Activated CD4-positive, alpha-beta T cell treated with anti-CD3 and anti-CD28 coated beads, Interleukin-2, Interleukin-6, amounts not matched to agents 100 ng/mL and 50 ng/mL, durations not matched to agents 16 hours and 8 hours (primary cell): ENCODE data around the gene AQP12A.
"Not testable (repeated sequence)": the region's sequence is repeated elsewhere in the genome, so short reads cannot be mapped to it uniquely, and the experiment has no call there.

Experiments
- DNase-seq: peaks from one replicate; pipeline ENCODE4 v3.0.0-alpha.2; 2020

The AQP12A gene

GRCh38 chr2:240690421-240691074, 1.1 kb upstream of the AQP12A start:
- not testable (repeated sequence) for DNase-seq

- DNase-seq: not testable (repeated sequence)
These were observed 615 bp upstream of the AQP12A start for GRCh38 chr2:240691075-240691427.

DNA sequence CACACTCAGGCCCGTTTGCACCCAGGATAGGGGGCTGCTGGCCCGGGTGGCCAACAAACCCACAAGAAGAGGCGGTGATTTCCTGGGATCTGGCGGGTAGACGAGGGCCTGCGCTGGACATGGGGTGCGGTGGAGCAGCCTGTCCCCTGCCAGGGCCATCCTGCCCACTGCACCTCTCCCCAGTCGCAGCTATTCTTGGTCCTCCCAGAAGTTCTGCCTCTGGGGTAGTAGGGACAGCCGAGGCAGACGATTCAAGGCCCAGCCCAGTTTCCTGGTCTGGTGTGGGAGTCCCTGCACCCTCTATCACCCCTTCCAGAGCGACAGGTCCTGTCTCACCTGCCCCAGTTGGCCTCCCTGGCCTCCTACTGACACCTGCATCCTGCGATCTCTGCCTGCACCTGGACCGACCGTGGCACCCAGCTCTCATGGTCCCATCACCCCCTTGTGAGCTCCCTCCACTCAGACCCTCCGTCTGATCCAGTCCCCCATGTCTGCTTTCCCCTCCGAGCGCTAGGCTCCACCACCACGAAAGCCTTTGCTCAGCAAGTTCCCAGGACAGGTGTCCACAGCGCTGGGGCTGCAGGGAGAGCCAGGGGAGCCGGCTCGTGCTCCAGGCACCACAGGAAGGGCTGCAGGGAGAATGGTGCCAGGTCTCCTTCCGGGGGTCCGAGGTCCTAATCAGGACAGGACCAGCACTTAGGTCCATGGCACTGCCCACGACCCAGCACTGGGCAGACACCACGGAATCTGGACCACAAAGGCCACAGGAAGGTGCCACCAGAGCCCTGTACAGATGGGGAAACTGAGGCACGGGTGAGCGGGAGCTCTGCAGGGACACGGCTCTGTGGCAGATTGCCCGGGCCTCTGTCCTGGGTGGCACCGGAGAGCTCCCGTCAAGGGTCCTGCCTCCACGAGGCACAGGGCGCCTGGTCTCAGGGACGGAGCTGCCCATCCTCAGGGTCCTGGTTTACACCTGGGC, 1.2 kb downstream of the AQP12A start:
- DNase-seq: not testable (repeated sequence)

DNA sequence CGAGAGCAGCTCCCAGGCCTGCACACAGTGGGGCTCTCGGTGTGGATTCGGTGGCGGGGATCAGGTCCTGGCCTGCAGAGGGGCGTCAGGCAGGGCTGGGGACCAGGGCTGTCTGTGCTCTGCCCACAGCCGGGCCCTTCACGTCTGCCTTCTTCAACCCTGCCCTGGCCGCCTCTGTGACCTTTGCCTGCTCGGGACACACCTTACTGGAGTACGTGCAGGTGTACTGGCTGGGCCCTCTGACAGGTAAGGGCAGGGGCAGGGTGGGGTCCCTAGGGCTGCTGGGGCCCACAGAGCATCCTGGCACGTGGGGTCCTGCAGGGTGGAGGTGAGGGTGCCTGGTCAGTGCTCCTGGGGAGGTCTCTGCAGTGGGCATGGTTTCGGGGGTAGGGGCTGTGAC, 2.6 kb downstream of the AQP12A start:
- not testable (repeated sequence) for DNase-seq

- not testable (repeated sequence) for DNase-seq
These were observed 3.9 kb downstream of the AQP12A start for GRCh38 chr2:240695593-240695992.

GRCh38 chr2:240696469-240696868, 4.8 kb downstream of the AQP12A start:
- not testable (repeated sequence) for DNase-seq

- not testable (repeated sequence) for DNase-seq
These were observed 7.3 kb downstream of the AQP12A start for GRCh38 chr2:240698852-240699561.

DNA sequence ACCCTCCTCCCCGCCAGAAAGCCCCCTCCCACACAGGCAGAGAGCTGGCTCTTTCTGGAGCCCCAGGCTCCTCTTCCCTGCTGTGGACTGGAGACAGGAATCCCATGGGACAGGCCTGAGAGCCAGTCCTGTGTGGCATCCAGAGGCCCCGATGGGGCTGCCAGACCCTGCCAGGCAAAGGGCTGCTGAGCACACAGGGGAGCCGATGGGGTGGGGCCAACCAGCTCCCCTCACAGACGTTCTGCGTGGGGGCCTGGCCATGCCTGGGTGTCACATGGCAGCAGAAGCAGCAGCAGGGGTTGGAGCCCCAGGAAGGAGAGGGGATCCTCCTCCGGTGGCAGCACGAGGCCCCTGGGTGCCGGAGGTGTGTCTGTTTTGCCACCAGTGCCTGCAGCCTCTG, 8.2 kb downstream of the AQP12A start:
- DNase-seq: not testable (repeated sequence)

DNA sequence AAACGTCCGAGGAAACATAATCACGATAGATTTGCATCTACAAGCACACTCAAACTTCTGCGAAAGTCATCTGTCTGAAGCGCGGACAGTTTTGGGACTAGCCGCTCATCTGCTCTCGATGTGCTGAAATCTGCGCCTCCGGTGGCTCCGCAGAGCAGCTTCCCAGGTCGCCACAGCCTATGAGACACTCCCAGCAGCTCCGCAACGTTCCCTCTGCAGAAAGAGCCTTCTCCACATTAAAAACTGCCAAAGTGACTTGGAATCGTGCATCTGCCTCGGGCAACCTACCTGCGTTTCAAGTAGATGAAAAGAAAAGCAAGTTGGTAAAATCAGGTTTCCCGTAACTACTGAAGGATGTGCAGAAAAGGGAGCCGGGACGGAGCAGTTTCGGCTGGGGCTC, 8.9 kb downstream of the AQP12A start:
- DNase-seq: not testable (repeated sequence)

- no peak for DNase-seq
These were observed 9.5 kb downstream of the AQP12A start for GRCh38 chr2:240701091-240701735.

DNA sequence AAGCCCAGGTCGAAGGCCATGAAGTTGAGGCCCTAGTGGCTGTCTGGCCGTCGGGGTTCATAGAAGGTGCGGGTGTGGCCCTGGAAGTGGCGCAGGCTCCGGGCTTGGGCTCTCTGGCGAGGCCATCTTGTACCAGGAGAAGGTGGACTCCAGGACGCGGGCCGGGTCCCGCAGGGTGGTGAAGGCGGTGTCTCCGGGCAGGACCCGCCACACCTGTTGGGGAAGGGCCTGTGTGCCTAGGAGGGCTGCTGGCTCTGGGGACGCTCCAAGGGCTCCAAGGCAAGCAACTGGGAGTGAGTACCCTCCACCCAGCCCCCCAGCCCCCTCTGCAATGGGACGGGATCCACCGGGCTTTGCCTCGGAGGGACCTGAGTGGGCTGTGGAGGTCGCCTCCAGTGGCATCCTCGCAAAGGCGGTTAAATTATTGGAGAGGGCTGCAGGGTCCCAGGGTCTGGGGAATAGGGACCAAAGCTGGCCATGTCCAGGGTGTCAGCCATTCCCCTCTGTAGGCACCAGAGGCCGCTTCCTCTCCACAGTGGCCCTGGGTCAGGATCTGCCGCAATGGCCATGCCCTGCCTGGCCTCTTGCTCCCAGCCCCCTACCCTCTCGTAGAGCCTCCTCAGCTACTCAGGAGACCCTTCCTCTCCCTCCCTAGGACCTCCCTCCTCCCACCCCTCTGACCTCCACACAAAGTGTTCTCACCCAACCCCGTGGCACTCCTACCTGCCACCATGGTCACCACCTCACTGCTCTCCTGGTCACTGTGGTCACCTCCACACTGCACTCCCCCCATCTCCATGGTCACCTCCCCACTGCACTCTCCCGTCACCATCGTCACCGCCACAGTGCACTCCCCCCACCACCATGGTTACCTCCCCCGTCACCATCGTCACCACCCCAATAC, 10.3 kb downstream of the AQP12A start:
- no peak for DNase-seq

GRCh38 chr2:240702640-240703011, 11.0 kb downstream of the AQP12A start:
- no peak for DNase-seq

- no peak for DNase-seq
These were observed 12.0 kb downstream of the AQP12A start for GRCh38 chr2:240703417-240704341.

- peak; percentile 7 for DNase-seq
These were observed 13.0 kb downstream of the AQP12A start for GRCh38 chr2:240704651-240705050.

DNA sequence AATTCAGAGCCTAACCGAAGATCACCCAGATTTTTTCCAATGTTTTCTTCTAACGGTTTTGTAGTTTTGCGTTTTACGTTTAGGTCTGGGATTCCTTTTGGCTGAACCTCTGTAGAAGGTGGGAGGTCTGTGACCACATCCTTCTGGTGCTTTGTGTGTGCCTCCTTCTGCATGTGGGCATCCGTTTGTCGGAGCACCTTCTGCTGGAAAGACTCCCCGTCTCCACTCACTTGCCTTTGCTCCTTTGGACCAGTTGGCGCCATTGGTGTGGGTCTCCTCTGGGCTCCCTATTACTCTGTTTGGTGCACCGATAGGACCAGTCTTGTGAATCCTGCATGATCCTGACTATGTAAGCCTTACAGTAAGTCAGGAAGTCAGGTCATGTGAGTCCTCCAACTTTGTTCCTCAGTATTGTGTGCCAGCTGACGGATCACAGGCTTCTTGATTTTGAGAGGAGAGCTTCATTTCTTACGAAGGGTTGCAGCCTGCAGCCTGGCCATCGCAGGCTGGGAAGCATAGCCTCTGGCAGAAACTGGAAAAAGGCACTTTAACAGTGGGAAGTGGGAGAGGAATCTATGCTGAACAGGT, 13.6 kb downstream of the AQP12A start:
- peak; percentile 10 for DNase-seq

GRCh38 chr2:240707043-240707756, 15.5 kb downstream of the AQP12A start:
- DNase-seq: no peak

GRCh38 chr2:240707821-240708220, 16.2 kb downstream of the AQP12A start:
- no peak for DNase-seq

DNA sequence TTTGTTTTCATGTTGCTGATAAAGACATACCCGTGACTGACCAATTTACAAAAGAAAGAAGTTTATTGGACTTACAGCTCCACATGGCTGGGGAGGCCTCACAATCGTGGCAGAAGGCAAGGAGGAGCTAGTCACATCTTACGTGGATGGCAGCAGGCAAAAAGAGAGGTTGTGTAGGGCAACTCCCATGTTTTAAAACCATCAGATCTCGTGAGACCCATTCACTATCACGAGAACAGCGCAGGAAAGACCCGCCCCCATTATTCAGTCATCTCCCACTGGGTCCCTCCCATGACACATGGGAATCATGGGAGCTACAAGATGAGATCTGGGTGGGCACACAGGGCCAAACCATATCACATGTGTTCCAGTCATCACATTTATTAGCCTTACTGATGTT, 16.8 kb downstream of the AQP12A start:
- no peak for DNase-seq

DNA sequence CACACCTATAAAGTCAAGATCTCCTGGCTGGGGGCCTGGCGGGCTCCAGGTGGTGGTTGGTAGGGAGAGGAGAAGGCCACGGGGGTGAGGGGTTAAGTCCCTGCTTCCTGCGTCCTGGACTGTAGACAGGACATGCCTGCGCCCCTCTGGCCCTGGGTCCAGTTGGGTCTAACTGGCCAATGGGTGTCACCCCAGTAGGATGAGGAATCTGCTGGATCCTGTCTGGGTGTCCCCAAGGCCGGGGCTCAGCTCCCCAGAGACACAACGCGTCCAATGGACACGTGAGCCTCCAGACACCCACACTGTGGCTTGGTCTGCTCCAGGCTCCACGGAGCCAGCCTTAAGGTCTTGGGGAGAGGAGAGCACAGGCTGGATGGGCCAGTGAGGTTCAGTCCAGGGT, 19.6 kb downstream of the AQP12A start:
- DNase-seq: no peak

DNA sequence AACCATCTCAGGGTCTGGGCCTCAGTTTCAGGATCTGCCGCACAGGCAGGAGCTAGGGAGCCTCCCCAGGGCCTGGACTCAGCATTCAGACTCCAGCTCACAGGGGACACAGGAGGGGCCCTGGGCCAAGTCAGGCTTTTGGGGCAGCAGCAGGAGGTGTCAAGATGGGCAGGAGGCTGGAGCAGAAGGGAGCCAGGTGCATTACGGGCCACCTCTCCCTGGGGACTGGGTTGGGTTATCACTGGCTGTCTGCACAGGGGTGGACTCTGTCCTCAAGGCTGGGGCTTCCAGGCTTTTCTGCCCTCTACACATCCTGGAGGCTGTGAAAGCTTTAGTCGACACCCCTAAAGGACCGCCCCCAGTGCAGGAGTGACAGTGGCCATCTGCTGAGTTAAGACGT, 20.0 kb downstream of the AQP12A start:
- DNase-seq: no peak
